ENCODE data around the gene SLC8B1. TPM values are rescaled to one million over a fixed set of nuclear protein-coding genes. Genes with fewer than 3 reads are reported as not detected.

Gene SLC8B1
- total RNA-seq, 1 donor from 2014 or later: 2.9 TPM

DNA sequence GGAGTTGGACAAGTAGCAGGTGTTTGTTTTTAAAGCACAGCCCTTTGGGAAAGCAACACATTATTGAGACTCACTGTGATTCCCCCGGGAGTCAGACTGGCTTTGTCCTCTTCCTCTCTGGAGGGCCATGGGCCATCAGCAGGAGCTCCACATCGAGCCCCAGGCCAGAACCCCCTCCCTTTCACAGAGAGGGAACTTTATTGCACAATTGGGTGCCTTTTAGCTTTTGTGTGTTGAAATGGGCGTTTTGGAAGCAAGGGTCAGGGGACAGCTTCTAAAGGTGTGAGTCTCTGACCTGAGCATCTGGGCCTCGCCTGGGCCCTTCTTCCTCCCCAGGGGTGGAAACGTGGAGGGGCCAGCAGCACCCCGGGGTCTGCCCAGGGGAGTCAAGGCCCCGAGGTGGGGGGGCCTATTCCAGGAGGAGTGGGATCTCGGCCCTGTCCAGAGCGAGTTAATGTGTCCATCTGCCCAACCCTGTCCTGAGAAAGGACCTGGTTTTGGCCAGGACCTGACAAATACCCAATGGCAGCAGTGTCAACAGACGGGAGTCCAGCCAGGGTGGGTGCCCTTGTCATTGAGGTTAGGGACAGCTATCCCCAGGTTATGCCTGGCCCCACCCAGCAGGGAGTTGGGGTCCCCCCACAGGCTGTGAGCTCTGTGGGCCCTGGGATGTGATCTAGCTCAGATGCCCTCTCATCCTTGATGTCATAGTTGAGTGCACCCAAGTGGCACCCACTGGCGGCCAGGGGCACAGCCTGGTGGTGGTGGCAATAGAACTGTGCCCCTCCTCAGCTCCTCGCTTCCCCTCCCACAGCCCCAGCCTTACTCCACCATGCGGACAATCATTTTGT, 37.1 kb downstream of the SLC8B1 start:
- no peak for DNase-seq (ENCODE audit: low spot score in 2 of 2)
- FAIRE-seq: no peak

DNA sequence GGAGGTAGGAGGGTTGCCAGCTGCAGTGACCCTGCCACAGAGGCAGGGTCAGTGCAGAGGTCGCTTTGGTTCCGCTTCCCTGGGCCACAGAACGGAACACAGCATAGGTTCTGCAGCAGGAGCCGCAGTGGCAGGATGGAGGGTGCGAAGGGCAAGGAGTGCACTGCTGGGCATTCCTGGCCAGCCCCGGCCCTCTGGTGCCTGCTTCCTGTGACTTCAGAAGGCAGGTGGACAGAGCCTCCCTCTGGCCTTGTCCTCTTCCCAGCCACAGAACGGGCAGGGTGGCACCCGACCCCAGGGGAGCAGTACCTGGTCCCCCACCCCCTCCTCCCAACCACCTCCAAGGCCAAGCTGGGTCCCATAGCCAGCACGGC, 37.7 kb downstream of the SLC8B1 start:
- DNase-seq (ENCODE audit: low spot score in 2 of 2): no peak
- FAIRE-seq: no peak

DNA sequence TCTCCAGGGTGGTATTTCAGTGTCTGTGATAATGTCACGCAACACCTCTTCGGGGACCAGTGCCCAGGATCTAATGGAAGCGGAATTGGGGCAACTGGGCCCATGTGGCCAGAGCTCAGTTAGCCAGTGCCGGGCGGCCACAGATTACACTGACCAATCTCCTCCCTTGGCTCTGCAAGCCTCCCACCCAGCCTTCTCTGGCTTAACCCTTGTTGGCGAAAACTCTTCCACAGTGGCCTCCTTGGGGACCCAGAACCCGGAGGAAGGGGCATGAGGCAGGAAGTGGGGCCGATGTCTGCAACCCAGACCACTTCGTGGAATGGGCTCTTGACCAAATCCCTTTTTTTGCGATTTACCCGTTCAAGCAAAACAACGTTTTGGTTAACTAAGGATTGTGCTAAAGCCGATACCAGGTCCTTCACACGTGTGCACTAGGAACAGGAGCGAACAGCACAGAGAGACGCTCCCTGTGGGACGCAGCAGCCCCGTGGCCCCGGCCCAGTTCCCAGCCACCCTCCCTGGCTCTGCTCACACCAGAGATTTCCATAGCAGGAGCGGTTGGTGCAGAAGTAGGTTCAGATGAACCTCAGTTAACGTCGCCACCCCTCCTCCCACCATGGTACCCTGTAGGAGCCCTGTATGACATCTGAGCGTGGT, 38.2 kb downstream of the SLC8B1 start:
- DNase-seq (ENCODE audit: low spot score in 2 of 2) (no peak), FAIRE-seq (no peak)

DNA sequence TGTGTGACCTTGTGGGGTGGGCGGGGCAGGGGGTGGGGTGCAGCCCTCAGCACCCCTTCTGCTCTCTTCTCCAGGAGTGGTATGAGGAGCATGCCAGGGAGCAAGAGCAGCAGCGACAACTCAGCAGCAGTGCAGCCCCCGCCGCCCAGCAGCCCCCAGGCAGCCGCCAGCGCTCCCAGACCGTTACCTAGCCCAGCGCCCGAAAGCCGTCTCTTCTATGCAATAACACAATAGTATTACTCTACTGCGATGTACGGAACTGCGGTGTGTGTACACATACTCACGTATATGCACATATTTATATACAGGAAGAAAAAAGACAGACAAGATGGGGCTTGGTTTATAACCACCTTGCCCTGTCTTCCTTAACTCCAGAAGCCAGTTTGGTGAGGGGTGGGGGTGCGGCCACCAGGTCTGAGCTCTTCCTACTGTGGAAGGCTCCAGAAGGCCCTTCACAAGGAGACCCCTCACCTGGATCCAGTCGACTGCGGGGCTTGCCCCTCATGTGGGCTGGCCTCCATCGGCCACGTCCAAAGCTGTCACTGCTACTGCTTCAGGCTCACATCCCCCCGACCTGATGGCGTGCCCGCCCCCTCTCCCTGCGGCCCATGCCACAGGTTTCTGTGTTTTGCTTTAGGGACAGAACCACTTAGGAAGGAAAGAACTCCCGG, 38.9 kb downstream of the SLC8B1 start:
- FAIRE-seq (no peak), DNase-seq (ENCODE audit: low spot score in 2 of 2) (no peak)

DNA sequence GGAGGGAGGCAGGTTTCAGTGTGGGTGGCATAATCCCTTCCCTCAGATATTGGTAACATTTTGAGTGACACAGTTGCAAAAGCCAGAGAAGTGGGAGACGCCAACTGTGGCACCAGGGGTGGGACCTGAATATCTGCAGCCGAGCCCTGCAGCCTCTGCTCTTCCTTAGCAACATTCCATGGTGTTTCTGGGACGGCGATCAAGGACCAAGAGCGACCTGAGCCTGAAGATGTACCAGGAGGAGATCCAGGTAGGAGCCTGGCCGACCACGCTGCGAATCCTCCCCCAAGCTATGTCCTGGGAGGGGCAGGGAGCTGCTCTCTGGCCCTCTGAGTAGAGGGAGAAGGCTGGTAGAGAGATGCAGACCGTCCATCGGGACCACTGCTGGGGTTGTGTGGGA, 41.8 kb downstream of the SLC8B1 start:
- no peak for FAIRE-seq
- DNase-seq (ENCODE audit: low spot score in 2 of 2): no peak

DNA sequence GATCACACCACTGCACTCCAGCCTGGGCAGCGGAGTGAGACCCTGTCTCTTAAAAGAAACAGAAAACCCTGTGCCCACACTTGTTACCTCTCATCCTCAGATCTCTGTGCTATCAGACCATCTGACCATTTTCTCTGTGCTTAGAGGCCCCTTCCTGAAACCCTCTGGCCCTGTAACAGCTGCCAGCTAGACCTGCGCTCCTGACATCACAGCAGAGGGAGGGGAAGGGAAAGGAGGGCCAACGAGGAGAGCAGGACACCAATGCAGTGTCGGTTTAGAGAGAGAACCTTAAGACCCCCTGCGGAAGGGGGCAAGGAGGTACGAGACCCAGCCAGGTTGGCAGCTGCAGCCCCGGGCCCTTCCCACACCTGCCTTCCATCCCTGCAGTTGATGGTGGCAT, 42.4 kb downstream of the SLC8B1 start:
- FAIRE-seq (no peak), DNase-seq (ENCODE audit: low spot score in 2 of 2) (no peak)

DNA sequence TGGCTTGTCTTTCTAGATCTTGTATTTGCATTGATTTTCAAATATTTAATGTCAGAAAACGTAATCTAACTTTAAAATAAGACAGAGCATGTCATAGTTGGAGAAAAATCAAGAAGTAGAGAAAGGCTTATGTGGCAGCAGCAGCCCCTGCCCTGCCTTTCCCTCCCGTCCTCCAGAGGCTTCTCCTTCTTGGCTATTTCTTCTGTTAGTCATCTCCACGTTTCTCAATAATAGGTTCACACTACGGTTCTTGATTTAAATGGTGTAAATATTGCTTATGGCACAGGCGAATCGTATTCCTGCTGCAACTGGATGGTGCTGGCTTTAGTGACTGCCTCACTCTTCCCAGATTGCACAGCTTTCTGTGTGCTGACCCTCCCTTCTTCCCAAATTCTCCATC, 42.8 kb downstream of the SLC8B1 start:
- FAIRE-seq: no peak
- no peak for DNase-seq (ENCODE audit: low spot score in 2 of 2)

DNA sequence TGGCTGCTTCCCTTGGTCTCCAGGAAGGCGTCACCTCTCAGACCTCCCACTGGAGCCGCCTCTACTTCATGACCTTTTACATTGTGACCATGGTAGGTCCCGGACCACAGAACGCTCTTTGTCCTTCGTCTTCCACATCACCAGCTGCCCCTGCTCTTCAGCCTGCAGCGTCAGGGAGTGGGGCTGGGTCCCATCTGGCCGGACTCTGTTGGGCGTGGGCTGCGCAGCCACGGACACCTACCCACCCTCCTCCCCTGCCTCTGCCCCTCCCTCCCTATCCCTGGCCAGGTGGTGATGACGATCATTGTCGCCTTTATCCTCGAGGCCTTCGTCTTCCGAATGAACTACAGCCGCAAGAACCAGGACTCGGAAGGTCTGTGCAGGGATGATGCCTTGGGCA, 43.3 kb downstream of the SLC8B1 start:
- DNase-seq (ENCODE audit: low spot score in 2 of 2): no peak
- no peak for FAIRE-seq

DNA sequence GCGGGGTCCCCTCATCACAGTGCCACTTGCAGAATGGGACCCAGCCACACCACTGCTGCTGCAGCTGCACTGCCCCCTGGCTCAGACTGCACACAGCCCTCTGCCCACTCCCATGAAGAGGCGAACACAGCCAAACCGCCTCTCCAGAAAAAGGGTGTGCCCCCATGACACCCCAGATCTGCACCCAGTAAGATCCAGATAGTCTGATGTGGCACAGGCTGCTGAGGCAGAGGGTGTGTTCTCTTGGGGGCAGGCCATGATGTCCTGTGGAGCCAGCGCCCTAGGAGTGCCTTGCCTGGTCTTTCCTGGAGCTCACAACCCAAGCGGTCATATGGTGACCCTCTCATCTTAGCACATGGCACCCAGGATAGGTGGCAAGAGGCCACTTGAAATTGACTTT, 44.4 kb downstream of the SLC8B1 start:
- FAIRE-seq: no peak
- DNase-seq (ENCODE audit: low spot score in 2 of 2): no peak

DNA sequence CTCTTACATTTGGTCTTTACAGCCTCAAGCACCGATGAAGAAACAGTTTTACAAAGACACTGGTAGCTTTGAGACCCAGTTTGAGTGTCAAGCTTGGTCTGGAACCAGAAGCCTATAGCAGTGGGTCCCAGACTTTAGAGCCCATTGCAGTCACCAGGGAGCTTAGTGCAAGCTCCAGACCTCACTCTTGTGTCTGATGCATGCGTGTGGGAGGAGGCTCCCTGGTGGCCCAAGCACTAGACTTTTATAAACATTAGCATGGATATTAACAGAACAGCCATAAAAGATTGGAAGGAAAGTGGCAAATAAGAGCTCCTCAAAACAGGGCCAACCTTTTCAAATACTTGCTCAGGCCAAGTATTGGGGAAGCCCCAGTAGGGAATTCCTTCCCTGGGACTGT, 45.5 kb downstream of the SLC8B1 start:
- no peak for FAIRE-seq
- no peak for DNase-seq (ENCODE audit: low spot score in 2 of 2)

DNA sequence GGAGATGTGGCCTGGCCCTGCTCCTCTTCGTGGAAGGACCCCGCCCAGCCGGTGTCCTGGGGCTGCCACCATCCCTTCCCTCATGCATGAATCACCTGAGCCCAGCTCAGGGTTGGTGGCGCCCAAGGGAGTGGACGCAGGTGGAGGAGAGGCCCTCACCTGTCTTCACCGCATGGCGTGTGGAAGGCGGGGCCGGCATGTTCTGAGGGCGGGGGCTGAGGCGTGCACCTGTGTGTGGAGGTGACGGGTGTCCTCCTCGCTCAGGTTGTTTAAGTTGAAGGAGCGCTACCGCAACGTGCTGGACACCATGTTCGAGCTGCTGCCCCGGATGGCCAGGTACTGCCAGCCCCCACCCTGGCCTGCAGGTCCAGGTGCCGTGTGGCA, 47.0 kb downstream of the SLC8B1 start:
- DNase-seq (ENCODE audit: low spot score in 2 of 2): no peak
- no peak for FAIRE-seq

DNA sequence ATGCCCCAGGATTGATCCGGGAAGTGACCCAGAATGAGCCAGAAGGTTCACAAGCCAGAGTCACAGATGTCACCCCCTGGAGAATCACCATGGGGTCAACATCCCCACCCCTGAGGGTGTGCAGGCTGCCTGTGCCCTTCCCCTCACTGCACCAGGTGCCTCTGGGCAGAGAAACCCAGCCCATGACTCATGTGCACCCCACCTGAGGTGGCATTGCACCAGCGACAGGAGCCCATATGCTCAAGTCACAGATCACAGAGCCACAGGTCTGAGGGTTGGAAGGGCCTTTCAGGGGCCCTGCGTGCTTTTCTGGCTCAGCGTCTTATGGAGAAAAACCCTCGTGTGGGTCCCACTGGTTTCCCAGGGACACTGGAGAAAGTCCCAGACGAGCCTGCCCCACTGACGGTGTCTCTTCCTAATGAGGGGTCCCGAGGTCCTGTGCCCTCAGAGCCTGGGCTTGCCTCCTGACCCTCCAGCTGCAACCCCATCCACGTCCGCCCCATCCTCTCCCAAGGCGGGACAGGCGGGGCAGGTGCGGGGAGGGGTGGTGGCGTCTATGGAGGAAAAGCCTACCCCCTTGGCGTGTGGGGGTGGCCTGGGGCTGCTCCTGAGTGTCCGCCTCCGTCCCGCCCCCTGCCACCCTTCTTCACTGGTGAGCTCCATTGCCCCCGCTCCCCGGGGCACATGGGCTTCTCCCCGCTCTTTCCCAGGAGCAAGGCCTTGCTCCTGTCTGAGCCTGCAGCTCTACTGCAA, 47.6 kb downstream of the SLC8B1 start:
- no peak for FAIRE-seq
- no peak for DNase-seq (ENCODE audit: low spot score in 2 of 2)

DNA sequence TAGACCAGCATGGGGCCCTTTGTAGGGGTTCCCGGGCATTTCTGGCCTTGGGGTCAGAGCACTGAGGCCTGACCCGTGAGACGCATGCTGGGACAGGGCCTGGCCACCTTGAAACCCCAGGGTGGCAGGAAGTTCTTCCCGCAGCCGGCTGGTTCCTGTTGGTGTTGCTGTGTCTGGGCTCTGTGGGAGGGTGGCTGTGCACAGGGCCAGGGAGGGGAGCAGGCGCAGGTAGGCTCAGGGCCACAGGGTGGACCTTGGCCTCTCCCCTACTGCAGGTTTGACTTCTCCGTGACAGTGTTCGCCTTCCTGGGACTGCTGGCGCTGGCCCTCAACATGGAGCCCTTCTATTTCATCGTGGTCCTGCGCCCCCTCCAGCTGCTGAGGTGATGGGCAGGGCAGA, 48.2 kb downstream of the SLC8B1 start:
- FAIRE-seq: no peak

DNA sequence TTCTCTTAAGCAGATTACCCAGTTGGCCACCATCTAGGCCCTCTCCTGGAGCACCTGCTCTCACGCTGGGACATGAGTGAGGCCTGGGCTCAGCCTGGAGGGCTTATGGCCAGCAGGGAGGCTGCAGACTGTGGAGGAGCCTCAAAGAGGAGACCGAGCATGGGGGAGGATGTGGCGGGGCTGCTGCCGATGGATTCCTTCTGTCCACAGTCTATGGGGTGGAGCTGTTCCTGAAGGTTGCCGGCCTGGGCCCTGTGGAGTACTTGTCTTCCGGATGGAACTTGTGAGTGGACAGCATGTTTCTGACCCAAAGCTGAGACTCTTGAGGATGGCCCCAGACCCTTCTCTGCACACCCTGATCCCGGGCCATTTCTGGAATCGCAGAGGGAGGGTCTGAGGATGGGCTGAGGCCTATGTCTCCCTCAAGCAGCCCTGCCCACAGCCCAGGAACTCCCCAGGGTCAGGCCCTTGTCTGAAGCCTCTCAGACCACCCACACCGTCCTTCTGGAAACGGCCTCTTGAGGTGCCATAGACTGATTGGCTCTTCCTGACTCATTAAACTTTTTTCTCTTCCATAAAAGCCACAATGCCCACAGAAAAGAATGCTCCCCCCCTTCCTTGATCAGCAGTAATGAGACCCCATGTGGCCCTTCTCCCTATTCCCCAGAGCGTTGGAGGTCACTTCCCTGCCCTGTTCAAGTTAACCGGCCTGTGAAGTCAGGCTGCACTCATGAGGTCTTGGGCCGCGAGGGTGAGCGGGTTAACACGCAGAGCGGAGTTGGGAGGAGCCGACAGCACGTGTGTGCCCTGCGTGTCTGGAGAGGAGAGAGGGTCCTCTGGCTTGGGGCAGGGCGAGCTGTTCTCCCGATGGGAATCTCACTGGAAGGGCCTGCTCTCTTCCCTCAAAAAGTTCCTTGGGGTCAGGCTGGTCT, 49.0 kb downstream of the SLC8B1 start:
- no peak for DNase-seq (ENCODE audit: low spot score in 2 of 2)
- FAIRE-seq: no peak

More for the DNA sequence above, 48.2 kb downstream of the SLC8B1 start:
- DNase-seq (ENCODE audit: low spot score in 2 of 2): no peak

DNA sequence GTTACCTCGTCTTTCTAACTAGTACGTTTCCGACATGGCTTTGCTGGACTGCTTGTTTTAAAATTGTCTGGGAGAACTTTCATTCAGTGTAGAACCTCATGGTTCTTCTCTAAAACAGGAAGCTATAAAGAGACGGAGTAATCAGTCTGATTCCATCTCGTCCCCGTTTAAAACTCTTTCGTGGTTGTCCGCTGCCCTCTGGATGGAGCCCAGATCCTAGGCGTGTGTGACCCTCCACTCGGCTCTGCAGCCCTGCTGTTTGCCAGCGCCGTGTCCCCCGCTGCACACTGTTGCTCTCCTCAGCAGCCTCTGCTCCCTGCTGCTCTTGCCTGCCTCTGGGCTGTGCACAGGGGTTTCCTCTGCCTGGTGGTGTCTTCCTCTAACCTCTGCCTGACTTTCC, 50.2 kb downstream of the SLC8B1 start:
- FAIRE-seq (no peak), DNase-seq (ENCODE audit: low spot score in 2 of 2) (no peak)

DNA sequence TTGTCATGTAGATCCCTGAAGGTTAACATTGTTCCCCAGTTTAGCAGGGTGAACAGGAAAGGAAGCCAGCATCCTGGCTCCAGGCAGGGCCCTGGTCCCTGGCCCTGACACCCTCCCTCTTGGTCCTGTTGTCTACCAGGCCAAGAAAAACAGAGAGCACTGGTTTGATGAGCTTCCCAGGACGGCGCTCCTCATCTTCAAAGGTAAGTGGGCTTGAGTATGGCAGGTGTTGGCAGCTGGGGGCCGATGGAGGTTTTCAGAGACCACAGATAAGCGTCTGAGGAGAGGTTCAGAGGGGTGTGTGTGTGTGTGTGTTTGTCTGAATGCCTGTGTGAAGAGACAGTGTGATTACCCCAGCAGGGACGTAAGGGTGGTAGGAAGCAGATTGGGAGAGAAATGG, 56.3 kb downstream of the SLC8B1 start:
- FAIRE-seq (no peak), DNase-seq (ENCODE audit: low spot score in 2 of 2) (no peak)

DNA sequence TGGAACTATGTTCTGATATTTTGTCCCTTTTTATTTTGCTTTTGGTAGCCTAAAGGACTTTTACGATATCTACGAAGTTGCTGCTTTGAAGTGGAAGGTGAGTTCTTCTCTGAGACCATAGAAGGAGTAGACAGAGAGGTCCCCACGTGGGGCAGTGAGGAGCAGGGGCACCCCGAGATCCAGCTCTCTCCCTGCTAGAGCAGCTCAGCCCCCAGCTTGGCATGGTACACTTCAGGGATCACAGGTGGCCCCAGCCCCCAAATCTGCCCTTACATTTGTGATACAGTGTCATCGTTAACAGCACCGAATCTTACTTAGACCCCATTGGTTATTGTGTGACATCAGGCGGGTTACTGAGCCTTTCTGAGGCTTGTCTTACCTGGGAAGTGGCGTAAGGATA, 56.8 kb downstream of the SLC8B1 start:
- FAIRE-seq (no peak), DNase-seq (ENCODE audit: low spot score in 2 of 2) (no peak)

DNA sequence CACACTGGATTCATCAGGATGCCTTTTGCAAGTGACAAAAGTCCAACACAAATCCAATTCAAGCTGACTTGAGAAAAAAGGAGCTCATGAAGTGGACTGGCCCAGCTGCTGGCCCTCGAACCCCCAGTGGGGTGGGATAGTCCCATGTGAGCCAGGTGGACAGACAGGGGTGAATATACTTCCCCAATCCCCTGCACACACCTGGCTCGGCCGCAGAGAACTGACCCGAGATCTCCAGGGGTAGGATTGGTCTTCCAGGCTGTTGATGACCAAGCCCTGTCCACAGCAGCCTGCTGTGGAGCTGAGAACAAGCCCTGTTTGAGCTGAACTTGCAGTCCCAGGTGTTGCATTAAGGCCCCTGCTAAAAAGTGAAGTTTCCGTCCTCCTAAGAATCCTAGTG, 57.4 kb downstream of the SLC8B1 start:
- FAIRE-seq: no peak
- no peak for DNase-seq (ENCODE audit: low spot score in 2 of 2)

DNA sequence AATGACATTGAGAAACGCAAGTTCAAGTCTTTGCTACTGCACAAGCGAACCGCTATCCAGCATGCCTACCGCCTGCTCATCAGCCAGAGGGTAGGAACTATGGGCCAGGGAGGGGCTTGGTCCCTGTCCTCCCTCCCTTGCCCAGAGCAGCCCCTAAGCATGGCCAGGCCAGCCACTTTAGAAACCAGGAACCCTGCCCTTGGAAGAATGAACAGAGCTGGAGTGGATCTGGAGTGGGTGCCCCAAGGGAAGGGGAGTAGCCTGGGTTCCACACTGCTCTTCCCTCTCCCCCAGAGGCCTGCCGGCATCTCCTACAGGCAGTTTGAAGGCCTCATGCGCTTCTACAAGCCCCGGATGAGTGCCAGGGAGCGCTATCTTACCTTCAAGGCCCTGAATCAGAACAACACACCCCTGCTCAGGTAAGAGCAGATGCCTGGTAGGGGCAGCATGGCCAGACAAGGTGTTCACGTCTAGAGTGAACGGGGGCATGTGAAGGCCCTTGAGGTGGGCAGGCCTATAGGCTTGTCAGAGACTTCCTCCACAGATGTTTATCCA, 57.9 kb downstream of the SLC8B1 start:
- no peak for FAIRE-seq
- no peak for DNase-seq (ENCODE audit: low spot score in 2 of 2)

DNA sequence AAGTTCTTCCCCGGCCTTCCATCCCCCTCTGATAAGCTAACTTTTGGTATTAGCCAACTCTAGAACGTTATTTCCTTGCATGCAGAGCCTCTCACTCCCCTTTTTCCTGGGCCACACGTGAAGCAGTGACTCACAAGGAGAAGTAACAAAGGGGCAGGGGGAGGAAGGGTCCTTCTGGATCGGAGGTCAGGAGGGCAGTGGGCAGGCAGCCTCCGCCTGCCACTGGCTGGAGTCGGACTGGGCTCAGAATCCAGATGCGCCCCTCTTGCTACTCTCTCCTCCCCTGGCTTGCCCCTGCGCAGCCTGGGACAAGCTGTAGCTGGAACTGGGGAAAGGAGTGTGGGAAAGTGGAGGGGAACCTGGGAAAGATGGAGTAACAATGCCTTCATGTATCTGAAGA, 58.6 kb downstream of the SLC8B1 start:
- no peak for FAIRE-seq
- no peak for DNase-seq (ENCODE audit: low spot score in 2 of 2)
